Neural cell (in vitro differentiated cells): ENCODE measurements around the gene GALNT13. TPM values are rescaled to one million over a fixed set of nuclear protein-coding genes. Genes with fewer than 3 reads are reported as not detected.

Experiments
- H2AFZ ChIP-seq: fragments of 200-600, 300-800 bp; sonication (generic), shearing (Covaris generic); 2 replicates; pipeline ENCODE4 v1.6.0; 2014; ENCODE audit warnings: low read depth, mild to moderate bottlenecking, antibody characterized with exemption, low read length, moderate library complexity
- H3F3A ChIP-seq: fragments of 200-600 bp; shearing (Covaris generic); 2 replicates; pipeline ENCODE4 v1.6.1; 2016; ENCODE audit warnings: mild to moderate bottlenecking, moderate library complexity, mixed read lengths, antibody characterized with exemption, low read length; ENCODE audit not compliant: insufficient read depth, poor library complexity, severe bottlenecking
- H3K27ac ChIP-seq: fragments of 200-600, 300-800 bp; sonication (generic), shearing (Covaris generic); 2 replicates; pipeline ENCODE4 v1.5.1; 2014; ENCODE audit warnings: mild to moderate bottlenecking, low read length, moderate library complexity
- H3K27me3 ChIP-seq: fragments of 300-800, 200-600 bp; sonication (generic), shearing (Covaris generic); 2 replicates; pipeline ENCODE4 v1.6.0; 2014; ENCODE audit warnings: mild to moderate bottlenecking, low read depth, low read length, moderate library complexity; ENCODE audit not compliant: insufficient read depth
- H3K36me3 ChIP-seq: fragments of 300-800, 200-600 bp; sonication (generic), shearing (Covaris generic); 2 replicates; pipeline ENCODE4 v1.5.1; 2014; ENCODE audit warnings: mild to moderate bottlenecking, antibody characterized with exemption, low read length, moderate library complexity; ENCODE audit not compliant: insufficient read depth
- H3K4me2 ChIP-seq: fragments of 300-800, 200-600 bp; sonication (generic), shearing (Covaris generic); 2 replicates; pipeline ENCODE4 v1.6.0; 2014; ENCODE audit warnings: mild to moderate bottlenecking, low read length
- H3K4me3 ChIP-seq: fragments of 300-800, 200-600 bp; sonication (generic), shearing (Covaris generic); 2 replicates; pipeline ENCODE4 v1.5.1; 2014; ENCODE audit warnings: mild to moderate bottlenecking, low read length, moderate library complexity
- H3K79me2 ChIP-seq: fragments of 200-600 bp; shearing (Covaris generic); replicated peaks from 2 replicates; pipeline ENCODE4 v1.6.0; 2014; ENCODE audit warnings: mild to moderate bottlenecking, low read length, moderate library complexity; ENCODE audit not compliant: insufficient read depth
- H3K9ac ChIP-seq: fragments of 300-800, 200-600 bp; sonication (generic), shearing (Covaris generic); 2 replicates; pipeline ENCODE4 v1.6.1; 2016; ENCODE audit warnings: mild to moderate bottlenecking, low read length, mixed read lengths
- H3K9me2 ChIP-seq: fragments of 200-600 bp; shearing (Covaris generic); 2 replicates; pipeline ENCODE4 v1.6.1; 2016; ENCODE audit warnings: mild to moderate bottlenecking, low read length, mixed read lengths; ENCODE audit not compliant: insufficient read depth
- H3K9me3 ChIP-seq: fragments of 200-600, 300-800 bp; sonication (generic), shearing (Covaris generic); 2 replicates; pipeline ENCODE4 v1.6.1; 2016; ENCODE audit warnings: mild to moderate bottlenecking, mixed run types, low read length, moderate library complexity, mixed read lengths
- H4K20me1 ChIP-seq: fragments of 200-600 bp; shearing (Covaris generic); 2 replicates; pipeline ENCODE4 v1.6.1; 2016; ENCODE audit warnings: mild to moderate bottlenecking, mixed run types; ENCODE audit not compliant: insufficient read depth
- CTCF ChIP-seq: fragments of 450-650 bp; IDR thresholded peaks from 2 replicates; pipeline ENCODE4 v1.5.1; 2014; ENCODE audit warnings: antibody characterized with exemption, mild to moderate bottlenecking, moderate library complexity; ENCODE audit not compliant: poor library complexity, severe bottlenecking
- EP300 ChIP-seq: fragments of 450-650 bp; conservative IDR thresholded peaks from 2 replicates; pipeline ENCODE4 v1.6.1; 2014; ENCODE audit warnings: antibody characterized with exemption, mild to moderate bottlenecking, moderate library complexity; ENCODE audit not compliant: poor library complexity, severe bottlenecking
- EZH2 ChIP-seq: fragments of 200-600, 300-800 bp; shearing (Covaris generic), sonication (generic); IDR thresholded peaks from 2 replicates; pipeline ENCODE4 v1.6.1; 2014; ENCODE audit warnings: antibody characterized with exemption, low read length, borderline replicate concordance, mild to moderate bottlenecking; ENCODE audit not compliant: insufficient read depth, poor library complexity, severe bottlenecking
- MXI1 ChIP-seq: fragments of 450-650 bp; conservative IDR thresholded peaks from 2 replicates; pipeline ENCODE4 v1.6.1; 2014; ENCODE audit warnings: antibody characterized with exemption, mild to moderate bottlenecking; ENCODE audit not compliant: poor library complexity, severe bottlenecking
- POLR2AphosphoS5 ChIP-seq: IDR thresholded peaks from 2 replicates; pipeline ENCODE4 v1.6.1; 2012
- RAD21 ChIP-seq: fragments of 450-650 bp; conservative IDR thresholded peaks from 2 replicates; pipeline ENCODE4 v1.6.1; 2014; ENCODE audit warnings: antibody characterized with exemption, mild to moderate bottlenecking, moderate library complexity
- REST ChIP-seq: IDR thresholded peaks from 2 replicates; pipeline ENCODE4 v1.6.1; 2012; ENCODE audit warnings: borderline replicate concordance
- SMC3 ChIP-seq: fragments of 450-650 bp; conservative IDR thresholded peaks from 2 replicates; pipeline ENCODE4 v1.6.1; 2014; ENCODE audit warnings: antibody characterized with exemption, mild to moderate bottlenecking, moderate library complexity; ENCODE audit not compliant: poor library complexity
- TAF1 ChIP-seq: IDR thresholded peaks from 2 replicates; pipeline ENCODE4 v1.6.1; 2012; ENCODE audit warnings: low read depth
- polyA plus RNA-seq: library from polyadenylated mRNA; depleted of rRNA; stranded (reverse); fragments of >200 nt; gene quantifications from 2 replicates; pipeline ENCODE4 v1.2.3, GENCODE V29; 2014

The GALNT13 gene
- polyA plus RNA-seq, 1 donor from 2014 or later = 12.4 TPM

- no peaks in the 10 kb centered on the region for H3K9me2 ChIP-seq
- H3F3A ChIP-seq = no peaks in the 10 kb centered on the region
- no peak overlapping the region for H3K27ac ChIP-seq
- no peak overlapping the region for H3K4me2 ChIP-seq
- no peaks in the 10 kb centered on the region for H4K20me1 ChIP-seq
- no peaks in the 10 kb centered on the region for H3K79me2 ChIP-seq
- H3K27me3 ChIP-seq = no peaks in the 10 kb centered on the region
- H3K36me3 ChIP-seq = no peaks in the 10 kb centered on the region
- no peak overlapping the region for H2AFZ ChIP-seq
- no peak overlapping the region for H3K9ac ChIP-seq
- no peak overlapping the region for H3K4me3 ChIP-seq
- TF ChIP-seq POLR2AphosphoS5 (peak; percentile 30), EP300 (no peak)
- H3K9me3 ChIP-seq = no peaks in the 10 kb centered on the region
Measured at GRCh38 chr2:154422251-154422650, 550.5 kb downstream of the GALNT13 start.

GRCh38 chr2:154425994-154426393, 554.3 kb downstream of the GALNT13 start:
- Histone ChIP-seq H3K79me2 (no peaks in the 10 kb centered on the region), H3K9me3 (no peaks in the 10 kb centered on the region), H3K4me2 (no peak overlapping the region), H3F3A (no peaks in the 10 kb centered on the region), H3K27ac (no peak overlapping the region), H3K4me3 (no peak overlapping the region), H3K27me3 (no peaks in the 10 kb centered on the region), H3K9me2 (no peaks in the 10 kb centered on the region), H3K9ac (no peak overlapping the region), H4K20me1 (no peaks in the 10 kb centered on the region), H3K36me3 (no peaks in the 10 kb centered on the region), H2AFZ (no peak overlapping the region)
- TF ChIP-seq TAF1 = no peak
- TF ChIP-seq EZH2 = no peak
- no peak for TF ChIP-seq REST
- TF ChIP-seq POLR2AphosphoS5 = no peak
- no peak for TF ChIP-seq RAD21
- TF ChIP-seq EP300 = no peak
- no peak for TF ChIP-seq SMC3
- no peak for TF ChIP-seq CTCF

GRCh38 chr2:154427453-154427852, 555.7 kb downstream of the GALNT13 start:
- no peaks in the 10 kb centered on the region for H3K36me3 ChIP-seq
- no peak overlapping the region for H3K27ac ChIP-seq
- no peaks in the 10 kb centered on the region for H3K79me2 ChIP-seq
- no peaks in the 10 kb centered on the region for H3F3A ChIP-seq
- no peak overlapping the region for H3K4me2 ChIP-seq
- H3K9me2 ChIP-seq = no peaks in the 10 kb centered on the region
- TF ChIP-seq EP300 (no peak), POLR2AphosphoS5 (no peak), EZH2 (no peak), RAD21 (no peak), MXI1 (no peak), SMC3 (no peak), CTCF (no peak), TAF1 (no peak), REST (no peak)
- no peaks in the 10 kb centered on the region for H3K27me3 ChIP-seq
- no peaks in the 10 kb centered on the region for H4K20me1 ChIP-seq
- H3K9ac ChIP-seq = no peak overlapping the region
- no peaks in the 10 kb centered on the region for H3K9me3 ChIP-seq
- no peak overlapping the region for H3K4me3 ChIP-seq
- no peak overlapping the region for H2AFZ ChIP-seq
